Measurements from ENCODE around the gene WTIP. TPM values are rescaled to one million over a fixed set of nuclear protein-coding genes. Genes with fewer than 3 reads are reported as not detected.

The WTIP gene
- total RNA-seq, 2 donors from 2014 or later = 45.4 to 48.6 TPM

DNA sequence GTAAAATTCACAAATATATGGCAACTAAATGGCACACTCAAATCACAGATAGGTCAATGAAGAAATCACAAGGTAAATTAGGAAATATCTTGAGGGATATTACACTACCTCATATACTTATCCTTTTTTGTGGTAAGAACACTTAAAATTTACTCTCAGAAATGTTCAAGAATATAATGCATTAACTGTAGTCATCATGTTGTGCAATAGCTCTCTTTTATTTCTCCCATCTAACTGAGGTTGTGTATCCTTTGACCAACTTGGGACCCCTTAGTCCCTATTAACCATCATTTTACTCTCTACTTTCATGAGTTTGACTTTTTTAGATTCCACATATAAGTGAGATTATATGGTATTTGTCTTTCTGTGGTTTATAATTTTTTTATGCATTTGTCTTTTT, 52.6 kb downstream of the WTIP start:
- H3K36me3 ChIP-seq (ENCODE audit: control insufficient read depth, insufficient read depth, low read length) = no peaks in the 10 kb centered on the region
- no peak overlapping the region for H3K27ac ChIP-seq (ENCODE audit: low read depth, low read length)
- H3K4me3 ChIP-seq (ENCODE audit: low read length) = no peak overlapping the region
- H3K4me1 Mint-ChIP-seq = no peaks in the 10 kb centered on the region
- H3K9me3 ChIP-seq (ENCODE audit: control insufficient read depth, low read length) = no peaks in the 10 kb centered on the region
- peaks cover 59% of the 10 kb centered on the region for H3K27me3 ChIP-seq (ENCODE audit: control insufficient read depth, insufficient read depth, low read length, poor library complexity, severe bottlenecking)
- H3K36me3 Mint-ChIP-seq (ENCODE audit: low read depth) = no peaks in the 10 kb centered on the region
- DNase-seq = no peak
- peaks cover 33% of the 10 kb centered on the region for H3K27me3 Mint-ChIP-seq (ENCODE audit: insufficient read depth)
- H3K4me1 ChIP-seq (ENCODE audit: control insufficient read depth, insufficient read depth, low read length) = no peaks in the 10 kb centered on the region
- no peak overlapping the region for H3K4me3 Mint-ChIP-seq
- H3K9ac ChIP-seq (ENCODE audit: extremely low read depth, low read length, poor library complexity, severe bottlenecking) = no peak overlapping the region
- no peaks in the 10 kb centered on the region for H3K9me3 Mint-ChIP-seq
- TF ChIP-seq, protein P1, sequence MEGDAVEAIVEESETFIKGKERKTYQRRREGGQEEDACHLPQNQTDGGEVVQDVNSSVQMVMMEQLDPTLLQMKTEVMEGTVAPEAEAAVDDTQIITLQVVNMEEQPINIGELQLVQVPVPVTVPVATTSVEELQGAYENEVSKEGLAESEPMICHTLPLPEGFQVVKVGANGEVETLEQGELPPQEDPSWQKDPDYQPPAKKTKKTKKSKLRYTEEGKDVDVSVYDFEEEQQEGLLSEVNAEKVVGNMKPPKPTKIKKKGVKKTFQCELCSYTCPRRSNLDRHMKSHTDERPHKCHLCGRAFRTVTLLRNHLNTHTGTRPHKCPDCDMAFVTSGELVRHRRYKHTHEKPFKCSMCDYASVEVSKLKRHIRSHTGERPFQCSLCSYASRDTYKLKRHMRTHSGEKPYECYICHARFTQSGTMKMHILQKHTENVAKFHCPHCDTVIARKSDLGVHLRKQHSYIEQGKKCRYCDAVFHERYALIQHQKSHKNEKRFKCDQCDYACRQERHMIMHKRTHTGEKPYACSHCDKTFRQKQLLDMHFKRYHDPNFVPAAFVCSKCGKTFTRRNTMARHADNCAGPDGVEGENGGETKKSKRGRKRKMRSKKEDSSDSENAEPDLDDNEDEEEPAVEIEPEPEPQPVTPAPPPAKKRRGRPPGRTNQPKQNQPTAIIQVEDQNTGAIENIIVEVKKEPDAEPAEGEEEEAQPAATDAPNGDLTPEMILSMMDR (conservative IDR thresholded peaks at IDR 0.05) = no peak
- no peak overlapping the region for H3K27ac Mint-ChIP-seq

GRCh38 chr19:34539396-34539795, 57.8 kb downstream of the WTIP start:
- no peak overlapping the region for H3K4me3 Mint-ChIP-seq
- WGBS, 2 experiments (ENCODE audit: insufficient coverage in 1 of 2, insufficient read length in 1 of 2) = 63 to 100% methylated on average over 1 to 2 of the region's 2 CpGs
- Histone ChIP-seq H3K9me3 (ENCODE audit: control insufficient read depth, low read length) (peaks cover 17% of the 10 kb centered on the region), H3K9ac (ENCODE audit: extremely low read depth, low read length, poor library complexity, severe bottlenecking) (no peak overlapping the region), H3K27ac (ENCODE audit: low read depth, low read length) (no peak overlapping the region), H3K27me3 (ENCODE audit: control insufficient read depth, insufficient read depth, low read length, poor library complexity, severe bottlenecking) (peaks cover 31% of the 10 kb centered on the region), H3K4me1 (ENCODE audit: control insufficient read depth, insufficient read depth, low read length) (no peaks in the 10 kb centered on the region), H3K4me3 (ENCODE audit: low read length) (no peak overlapping the region), H3K36me3 (ENCODE audit: control insufficient read depth, insufficient read depth, low read length) (no peaks in the 10 kb centered on the region)
- no peaks in the 10 kb centered on the region for H3K36me3 Mint-ChIP-seq (ENCODE audit: low read depth)
- peaks cover 19% of the 10 kb centered on the region for H3K27me3 Mint-ChIP-seq (ENCODE audit: insufficient read depth)
- H3K27ac Mint-ChIP-seq = no peak overlapping the region
- DNase-seq = no peak
- no peaks in the 10 kb centered on the region for H3K4me1 Mint-ChIP-seq
- H3K9me3 Mint-ChIP-seq = peaks cover 14% of the 10 kb centered on the region
- TF ChIP-seq, protein P1 (conservative IDR thresholded peaks at IDR 0.05) = no peak

DNA sequence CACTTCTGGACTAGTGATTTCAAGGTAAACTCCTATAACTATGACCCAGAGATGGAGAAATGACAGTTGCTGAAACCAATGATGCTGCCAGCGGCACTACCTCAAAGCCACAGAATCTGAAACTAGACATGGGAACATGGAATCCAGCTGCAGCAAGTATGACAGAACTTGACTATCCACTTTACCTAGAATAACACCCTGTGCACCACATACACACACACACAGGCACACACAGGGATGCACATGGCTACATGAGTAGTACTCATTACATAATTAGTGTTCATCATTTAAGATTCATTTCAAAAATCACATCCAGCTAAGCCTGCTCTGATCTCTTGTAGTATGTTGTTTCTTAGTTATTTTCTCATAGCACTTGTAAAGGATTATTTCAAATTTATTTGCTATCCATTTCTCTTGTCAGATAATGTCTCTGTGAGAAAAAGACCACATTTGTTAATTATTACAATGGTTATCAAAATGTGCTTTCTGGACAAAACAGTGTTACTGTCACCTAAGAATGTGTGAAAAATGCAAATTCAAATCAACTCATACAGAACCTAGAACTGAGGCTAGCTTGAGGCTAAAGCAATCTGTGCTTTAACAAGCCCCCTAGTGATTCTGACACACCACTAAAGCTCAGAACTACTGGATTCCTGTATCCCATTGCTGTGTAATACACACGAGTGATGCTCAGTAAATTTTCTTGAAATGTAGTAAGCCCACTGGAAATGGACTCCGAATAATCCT, 59.4 kb downstream of the WTIP start:
- Histone ChIP-seq H3K36me3 (ENCODE audit: control insufficient read depth, insufficient read depth, low read length) (no peaks in the 10 kb centered on the region), H3K27me3 (ENCODE audit: control insufficient read depth, insufficient read depth, low read length, poor library complexity, severe bottlenecking) (peaks cover 20% of the 10 kb centered on the region), H3K27ac (ENCODE audit: low read depth, low read length) (no peak overlapping the region), H3K4me1 (ENCODE audit: control insufficient read depth, insufficient read depth, low read length) (no peaks in the 10 kb centered on the region), H3K4me3 (ENCODE audit: low read length) (no peak overlapping the region), H3K9me3 (ENCODE audit: control insufficient read depth, low read length) (peaks cover 18% of the 10 kb centered on the region), H3K9ac (ENCODE audit: extremely low read depth, low read length, poor library complexity, severe bottlenecking) (no peak overlapping the region)
- H3K4me3 Mint-ChIP-seq = no peak overlapping the region
- peaks cover 10% of the 10 kb centered on the region for H3K27me3 Mint-ChIP-seq (ENCODE audit: insufficient read depth)
- peaks cover 16% of the 10 kb centered on the region for H3K9me3 Mint-ChIP-seq
- WGBS, 2 experiments (ENCODE audit: insufficient coverage in 1 of 2, insufficient read length in 1 of 2) = 92% methylated on average over 3 of the region's 3 CpGs; no CpG with 5 or more reads in 1 of the 2 experiments
- no peaks in the 10 kb centered on the region for H3K36me3 Mint-ChIP-seq (ENCODE audit: low read depth)
- DNase-seq = no peak
- TF ChIP-seq, protein P1 (conservative IDR thresholded peaks at IDR 0.05) = no peak
- no peaks in the 10 kb centered on the region for H3K4me1 Mint-ChIP-seq
- no peak overlapping the region for H3K27ac Mint-ChIP-seq
